IMR-90 (cell line): ENCODE results near the gene PLA2G15. TPM values are rescaled to one million over a fixed set of nuclear protein-coding genes. Genes with fewer than 3 reads are reported as not detected.

ENCODE experiments used
- ATAC-seq: fragments of 200-7000 bp; cut with Tn5 transposase; 2 replicates; pipeline ENCODE4 v1.9.1; 2020; ENCODE audit warnings: low read depth, mild to moderate bottlenecking, moderate library complexity
- BruUV-seq: library from RNA; stranded (reverse); fragments of 400-500 nt; replicated peaks from 2 replicates; lab custom pipeline; 2021; lab: Mats Ljungman, UMichigan
- CTCF ChIA-PET: fragments of 300-600 bp; formaldehyde crosslinking; extraction: SDS; loops from one replicate; lab custom pipeline; 2021; ENCODE audit warnings: antibody characterized with exemption; lab: Yijun Ruan, JAX
- POLR2A ChIA-PET: fragments of 300-600 bp; sonication (Branson Sonifier 250); formaldehyde crosslinking; loops from one replicate; lab custom pipeline; 2022; ENCODE audit warnings: antibody characterized with exemption; ENCODE audit not compliant: unreplicated experiment; lab: Charles Lee
- DNase-seq: peaks from one replicate; pipeline ENCODE4 v3.0.0; 2013
- H2AFZ ChIP-seq: replicated peaks from 2 replicates; pipeline ENCODE3; 2013; ENCODE audit warnings: low read length, mild to moderate bottlenecking; ENCODE audit not compliant: poor library complexity
- H2AK5ac ChIP-seq: 2 replicates; pipeline ENCODE4 v1.6.1; 2013; ENCODE audit warnings: low read depth, low read length, inconsistent platforms
- H2AK9ac ChIP-seq: replicated peaks from 2 replicates; pipeline ENCODE3; 2013; ENCODE audit warnings: mild to moderate bottlenecking, low read depth, low read length, moderate library complexity; ENCODE audit not compliant: poor library complexity
- H2BK120ac ChIP-seq: 2 replicates; pipeline ENCODE4 v1.6.1; 2013; ENCODE audit warnings: low read depth, low read length, inconsistent platforms
- H2BK15ac ChIP-seq: 3 replicates; pipeline ENCODE4 v1.6.1; 2013; ENCODE audit warnings: low read depth, low read length, inconsistent platforms
- H2BK20ac ChIP-seq: 2 replicates; pipeline ENCODE4 v1.6.1; 2013; ENCODE audit warnings: low read depth, mild to moderate bottlenecking, inconsistent platforms, low read length, moderate library complexity
- H2BK5ac ChIP-seq: 2 replicates; pipeline ENCODE4 v1.6.1; 2013; ENCODE audit warnings: mild to moderate bottlenecking, low read depth, low read length, inconsistent platforms; ENCODE audit not compliant: poor library complexity, severe bottlenecking
- H3K14ac ChIP-seq: replicated peaks from 2 replicates; pipeline ENCODE4 v1.6.1; 2013; ENCODE audit warnings: low read depth, low read length, inconsistent platforms
- H3K18ac ChIP-seq: 2 replicates; pipeline ENCODE4 v1.6.1; 2013; ENCODE audit warnings: low read depth, low read length, control low read depth
- H3K23ac ChIP-seq: 2 replicates; pipeline ENCODE4 v1.6.1; 2013; ENCODE audit warnings: low read depth, low read length, inconsistent platforms
- H3K27ac ChIP-seq: 2 replicates; pipeline ENCODE4 v1.5.1; 2013; ENCODE audit warnings: mild to moderate bottlenecking, control low read depth, low read length; ENCODE audit not compliant: insufficient read depth
- H3K27me3 ChIP-seq: 2 replicates; pipeline ENCODE4 v1.6.1; 2013; ENCODE audit warnings: low read length; ENCODE audit not compliant: control insufficient read depth, insufficient read depth
- H3K36me3 ChIP-seq: 2 replicates; pipeline ENCODE4 v1.6.1; 2013; ENCODE audit warnings: low read length, mixed read lengths; ENCODE audit not compliant: control insufficient read depth, insufficient read depth
- H3K4ac ChIP-seq: 2 replicates; pipeline ENCODE4 v1.6.1; 2013; ENCODE audit warnings: low read depth, low read length, inconsistent platforms
- H3K4me1 ChIP-seq: 2 replicates; pipeline ENCODE4 v1.6.1; 2013; ENCODE audit warnings: low read length, mixed read lengths; ENCODE audit not compliant: control insufficient read depth, insufficient read depth
- H3K4me2 ChIP-seq: 2 replicates; pipeline ENCODE4 v1.6.1; 2013; ENCODE audit warnings: low read depth, mild to moderate bottlenecking, control low read depth, low read length, moderate library complexity
- H3K4me3 ChIP-seq: 2 replicates; pipeline ENCODE4 v1.5.1; 2013; ENCODE audit warnings: low read depth, mild to moderate bottlenecking, control low read depth, low read length, moderate library complexity; ENCODE audit not compliant: insufficient read depth
- H3K56ac ChIP-seq: 2 replicates; pipeline ENCODE4 v1.6.1; 2013; ENCODE audit warnings: low read length, inconsistent platforms; ENCODE audit not compliant: insufficient read depth; ENCODE audit errors: extremely low read depth
- H3K79me1 ChIP-seq, 2 experiments: 2 replicates each; pipeline ENCODE4 v1.6.1; 2013; ENCODE audit warnings: low read length in 2 of 2, inconsistent platforms in 1 of 2, low read depth in 1 of 2
- H3K9ac ChIP-seq: 2 replicates; pipeline ENCODE4 v1.6.1; 2013; ENCODE audit warnings: low read depth, low read length, control low read depth
- H3K9me1 ChIP-seq: 2 replicates; pipeline ENCODE4 v1.6.1; 2013; ENCODE audit warnings: low read length, inconsistent platforms; ENCODE audit not compliant: insufficient read depth
- H3K9me3 ChIP-seq: 2 replicates; pipeline ENCODE4 v1.6.1; 2013; ENCODE audit warnings: low read length; ENCODE audit not compliant: control insufficient read depth, insufficient read depth
- H4K20me1 ChIP-seq: 2 replicates; pipeline ENCODE4 v1.6.1; 2013; ENCODE audit warnings: low read length, inconsistent platforms; ENCODE audit not compliant: insufficient read depth
- H4K5ac ChIP-seq: 2 replicates; pipeline ENCODE4 v1.6.1; 2013; ENCODE audit warnings: mild to moderate bottlenecking, low read depth, low read length, control low read depth
- H4K8ac ChIP-seq, 2 experiments: 2 replicates each; pipeline ENCODE4 v1.6.1; 2013; ENCODE audit warnings: low read depth in 2 of 2, low read length in 2 of 2, control low read depth in 1 of 2, inconsistent platforms in 1 of 2
- H4K91ac ChIP-seq: 2 replicates; pipeline ENCODE4 v1.6.1; 2013; ENCODE audit warnings: low read depth, low read length, inconsistent platforms; ENCODE audit not compliant: insufficient read depth
- BHLHE40 ChIP-seq: fragments of 150-350 bp; IDR thresholded peaks from 2 replicates; pipeline ENCODE4 v1.6.1; 2016; ENCODE audit warnings: mild to moderate bottlenecking, low read depth, low read length
- CEBPB ChIP-seq: IDR thresholded peaks from 2 replicates; pipeline ENCODE4 v1.6.1; 2012; ENCODE audit warnings: low read depth, low read length, improper control_type of control experiment
- CHD1 ChIP-seq: IDR thresholded peaks from 2 replicates; pipeline ENCODE4 v1.6.1; 2012; ENCODE audit warnings: low read depth, low read length, improper control_type of control experiment
- CTCF ChIP-seq: conservative IDR thresholded peaks from 2 replicates; pipeline ENCODE4 v1.5.1; 2012; ENCODE audit warnings: mild to moderate bottlenecking, low read depth, low read length, improper control_type of control experiment
- ELK1 ChIP-seq: fragments of 150-350 bp; IDR thresholded peaks from 2 replicates; pipeline ENCODE4 v1.6.1; 2016; ENCODE audit warnings: low read depth, mild to moderate bottlenecking, low read length, moderate library complexity, borderline replicate concordance
- FOS ChIP-seq: fragments of 150-350 bp; IDR thresholded peaks from 2 replicates; pipeline ENCODE4 v1.6.1; 2016; ENCODE audit warnings: low read depth, low read length
- MAFK ChIP-seq: IDR thresholded peaks from 2 replicates; pipeline ENCODE4 v1.6.1; 2012; ENCODE audit warnings: low read depth, low read length, improper control_type of control experiment
- MAZ ChIP-seq: IDR thresholded peaks from 2 replicates; pipeline ENCODE4 v1.6.1; 2012; ENCODE audit warnings: low read depth, mild to moderate bottlenecking, low read length, improper control_type of control experiment, moderate library complexity, borderline replicate concordance
- MXI1 ChIP-seq: IDR thresholded peaks from 2 replicates; pipeline ENCODE4 v1.6.1; 2012; ENCODE audit warnings: low read depth, mild to moderate bottlenecking, low read length, moderate library complexity, borderline replicate concordance
- NFE2L2 ChIP-seq: fragments of 150-350 bp; IDR thresholded peaks from 2 replicates; pipeline ENCODE4 v1.6.1; 2016; ENCODE audit warnings: low read depth, mild to moderate bottlenecking, low read length
- POLR2A ChIP-seq: IDR thresholded peaks from 2 replicates; pipeline ENCODE4 v1.6.1; 2012; ENCODE audit warnings: mild to moderate bottlenecking, low read depth, low read length
- RAD21 ChIP-seq: IDR thresholded peaks from 2 replicates; pipeline ENCODE4 v1.6.1; 2012; ENCODE audit warnings: low read length, improper control_type of control experiment
- RCOR1 ChIP-seq: IDR thresholded peaks from 2 replicates; pipeline ENCODE4 v1.6.1; 2012; ENCODE audit warnings: mild to moderate bottlenecking, low read length, improper control_type of control experiment; ENCODE audit not compliant: insufficient replicate concordance
- RFX5 ChIP-seq: IDR thresholded peaks from 2 replicates; pipeline ENCODE4 v1.8.0; 2012; ENCODE audit warnings: low read depth, mild to moderate bottlenecking, low read length, moderate library complexity
- SMC3 ChIP-seq: fragments of 150-350 bp; IDR thresholded peaks from 2 replicates; pipeline ENCODE4 v1.6.1; 2016; ENCODE audit warnings: low read depth, mild to moderate bottlenecking, antibody characterized with exemption, low read length, moderate library complexity
- WGBS, 2 experiments: methylation state at CpG; one replicate each; pipeline versions ENCODE4 v1.1.5 to v1.1.7; 2013; ENCODE audit warnings: missing lambda C conversion rate in 2 of 2; ENCODE audit not compliant: insufficient read length in 1 of 2; ENCODE audit errors: extremely low coverage in 2 of 2; 5-methylcytosine and 5-hydroxymethylcytosine counted together
- dilution Hi-C: fragments of 300-500 bp; cut with HindIII; formaldehyde crosslinking; loops from one replicate; pipeline ENCODE4 v1.14.3; 2018; ENCODE audit warnings: low sequenced_read_pairs; ENCODE audit not compliant: unreplicated experiment
- in situ Hi-C: fragments of 300-500 bp; cut with MboI; formaldehyde crosslinking; loops from 3 replicates; pipeline ENCODE4 v1.14.3; 2019; ENCODE audit warnings: low sequenced_read_pairs, inconsistent platforms, mixed read lengths
- intact Hi-C: fragments of 100-400 bp; cut with micrococcal nuclease; formaldehyde crosslinking; loops from 2 replicates; pipeline ENCODE4 v1.10.0; 2022
- polyA plus RNA-seq, 3 experiments: library from polyadenylated mRNA; depleted of rRNA; stranded (reverse); fragments of >200 nt; gene quantifications; 2 replicates each; pipeline ENCODE4 v1.2.3, GENCODE V29; 2012; ENCODE audit warnings: low replicate concordance in 1 of 3
- total RNA-seq: library from RNA; depleted of rRNA; stranded (reverse); fragments of >200 nt; gene quantifications from 2 replicates; pipeline ENCODE4 v1.2.3, GENCODE V29; 2012
- TF ChIP-seq, protein P1 (sequence below): fragments of 150-350 bp; IDR thresholded peaks from 2 replicates; pipeline ENCODE4 v1.6.1; 2017; ENCODE audit warnings: mild to moderate bottlenecking, antibody characterized with exemption, low read length, low read depth

The PLA2G15 gene
- total and polyA plus RNA-seq, 2 of the 4 experiments (the other 2 are of a cell fraction), result 19.5 to 31.7 TPM

DNA sequence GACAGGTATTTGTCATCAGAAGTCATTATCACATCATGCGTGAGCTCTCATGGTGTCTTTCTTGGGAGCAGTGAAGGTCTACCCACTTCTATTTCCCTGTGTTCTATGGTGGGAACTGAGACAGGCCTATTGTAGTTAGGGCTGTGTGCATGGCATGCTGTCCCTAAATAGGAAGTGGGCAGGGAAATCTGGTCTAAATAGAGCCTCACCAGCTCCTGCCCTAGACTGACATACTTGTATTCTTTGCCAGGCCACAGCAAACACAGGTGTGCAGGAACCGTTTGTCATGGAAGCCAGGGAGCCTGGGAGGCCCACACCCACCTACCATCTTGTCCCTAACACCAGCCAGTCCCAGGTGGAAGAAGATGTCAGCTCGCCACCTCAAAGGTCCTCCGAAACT is 29.3 kb downstream of the PLA2G15 start:
- intact Hi-C loops, result no loop called here
- Histone ChIP-seq H3K9ac (no peak overlapping the region), H2BK120ac (no peak overlapping the region), H2AK5ac (no peak overlapping the region), H3K23ac (no peak overlapping the region), H2BK5ac (no peak overlapping the region), H4K20me1 (peaks cover 61% of the 10 kb centered on the region), H3K9me3 (no peaks in the 10 kb centered on the region), H3K4me1 (peaks cover 2% of the 10 kb centered on the region; the same call in 1 of the 2 replicates), H4K8ac (no peak overlapping the region), H3K56ac (no peak overlapping the region), H2AK9ac (no peak overlapping the region), H2BK15ac (no peak overlapping the region), H3K14ac (no peak overlapping the region), H3K79me1 (peaks cover 24 to 72% of the 10 kb centered on the region in 2 experiments; a peak in 3 of 4 replicates), H2BK20ac (no peak overlapping the region), H3K36me3 (peaks cover 32% of the 10 kb centered on the region), H3K4me3 (no peak overlapping the region), H3K18ac (no peak overlapping the region), H4K5ac (no peak overlapping the region), H3K27ac (no peak overlapping the region), H3K9me1 (peaks cover 15% of the 10 kb centered on the region; the same call in 1 of the 2 replicates), H4K91ac (no peak overlapping the region), H2AFZ (no peak overlapping the region), H3K4me2 (no peak overlapping the region), H3K4ac (no peak overlapping the region), H3K27me3 (no peaks in the 10 kb centered on the region)
- TF ChIP-seq, protein P1, sequence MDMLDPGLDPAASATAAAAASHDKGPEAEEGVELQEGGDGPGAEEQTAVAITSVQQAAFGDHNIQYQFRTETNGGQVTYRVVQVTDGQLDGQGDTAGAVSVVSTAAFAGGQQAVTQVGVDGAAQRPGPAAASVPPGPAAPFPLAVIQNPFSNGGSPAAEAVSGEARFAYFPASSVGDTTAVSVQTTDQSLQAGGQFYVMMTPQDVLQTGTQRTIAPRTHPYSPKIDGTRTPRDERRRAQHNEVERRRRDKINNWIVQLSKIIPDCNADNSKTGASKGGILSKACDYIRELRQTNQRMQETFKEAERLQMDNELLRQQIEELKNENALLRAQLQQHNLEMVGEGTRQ, result no peak
- TF ChIP-seq RFX5, result no peak
- no peak for TF ChIP-seq ELK1
- TF ChIP-seq RAD21, result no peak
- TF ChIP-seq RCOR1, result no peak
- TF ChIP-seq MAZ, result no peak
- TF ChIP-seq FOS, result no peak
- no peak for TF ChIP-seq POLR2A
- TF ChIP-seq BHLHE40, result no peak
- TF ChIP-seq NFE2L2, result no peak
- TF ChIP-seq CEBPB, result no peak
- no peak for TF ChIP-seq CHD1
- no peak for TF ChIP-seq MAFK
- TF ChIP-seq CTCF, result no peak
- no peak for TF ChIP-seq MXI1
- TF ChIP-seq SMC3, result no peak
- WGBS, 2 experiments, result no CpG with 5 or more reads among the region's 4 CpGs
- ChIA-PET CTCF (interaction anchor here (1.2 kb wide), 1 partner anchor 9 kb away, joined by 3 read pairs; no protein-coding TSS in a partner anchor), POLR2A (no interaction called here)
- dilution Hi-C loops, result no loop called here
- ATAC-seq, result no peak
- BruUV-seq, result no TSS peak
- no peak for DNase-seq
- in situ Hi-C loops, result no loop called here
